Measurements from ENCODE around the gene TTLL1.

DNA sequence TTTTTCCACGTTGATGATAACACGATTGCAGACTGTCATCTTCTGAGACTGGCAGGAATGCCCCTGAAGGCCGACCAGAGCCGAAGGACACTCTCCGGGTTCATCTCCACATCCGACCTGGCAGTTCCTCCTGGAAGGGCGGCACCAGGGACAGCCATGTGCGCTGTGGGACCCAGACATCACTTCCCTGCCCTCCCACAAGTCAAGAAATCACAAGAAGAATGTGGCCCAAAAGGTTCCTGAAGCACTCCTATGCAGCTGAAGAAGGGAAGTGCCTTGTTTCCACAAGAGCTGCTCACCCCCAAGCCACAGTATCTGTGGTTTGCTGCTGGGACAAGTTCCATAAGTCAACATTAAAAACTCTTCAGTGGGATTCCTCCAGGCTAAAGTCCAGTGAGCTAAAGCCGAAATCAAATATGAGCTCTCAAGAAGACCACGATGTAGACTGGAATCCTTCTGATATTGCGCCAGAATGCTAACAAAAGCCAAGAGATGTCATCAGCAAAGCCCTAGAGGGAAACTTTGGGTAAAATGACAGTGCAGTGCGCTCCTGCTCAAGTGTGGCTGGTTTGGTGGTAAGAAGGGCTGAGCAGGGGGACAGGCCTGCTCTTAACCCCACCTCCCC is 95.4 kb downstream of the TTLL1 start:
- no peak for TF ChIP-seq CTCF (IDR thresholded peaks at IDR 0.05 in 2 of 3, conservative IDR thresholded peaks at IDR 0.05 in 1 of 3; ENCODE audit: insufficient read depth in 2 of 3, low read depth in 1 of 3, low read length in 3 of 3)
- TF ChIP-seq, protein P1, sequence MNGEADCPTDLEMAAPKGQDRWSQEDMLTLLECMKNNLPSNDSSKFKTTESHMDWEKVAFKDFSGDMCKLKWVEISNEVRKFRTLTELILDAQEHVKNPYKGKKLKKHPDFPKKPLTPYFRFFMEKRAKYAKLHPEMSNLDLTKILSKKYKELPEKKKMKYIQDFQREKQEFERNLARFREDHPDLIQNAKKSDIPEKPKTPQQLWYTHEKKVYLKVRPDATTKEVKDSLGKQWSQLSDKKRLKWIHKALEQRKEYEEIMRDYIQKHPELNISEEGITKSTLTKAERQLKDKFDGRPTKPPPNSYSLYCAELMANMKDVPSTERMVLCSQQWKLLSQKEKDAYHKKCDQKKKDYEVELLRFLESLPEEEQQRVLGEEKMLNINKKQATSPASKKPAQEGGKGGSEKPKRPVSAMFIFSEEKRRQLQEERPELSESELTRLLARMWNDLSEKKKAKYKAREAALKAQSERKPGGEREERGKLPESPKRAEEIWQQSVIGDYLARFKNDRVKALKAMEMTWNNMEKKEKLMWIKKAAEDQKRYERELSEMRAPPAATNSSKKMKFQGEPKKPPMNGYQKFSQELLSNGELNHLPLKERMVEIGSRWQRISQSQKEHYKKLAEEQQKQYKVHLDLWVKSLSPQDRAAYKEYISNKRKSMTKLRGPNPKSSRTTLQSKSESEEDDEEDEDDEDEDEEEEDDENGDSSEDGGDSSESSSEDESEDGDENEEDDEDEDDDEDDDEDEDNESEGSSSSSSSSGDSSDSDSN (IDR thresholded peaks at IDR 0.05; ENCODE audit: borderline replicate concordance in 1 of 2, low read depth in 2 of 2, low read length in 2 of 2) = no peak
- no peak for TF ChIP-seq ZZZ3 (IDR thresholded peaks at IDR 0.05)
- no peak for TF ChIP-seq E2F5 (CRISPR knock-in tag; IDR thresholded peaks at IDR 0.05)
- TF ChIP-seq HIVEP1 (CRISPR knock-in tag; IDR thresholded peaks at IDR 0.05) = no peak
- no peak for TF ChIP-seq ATF3 (IDR thresholded peaks at IDR 0.05)
- no peak for TF ChIP-seq ATF3 (CRISPR knock-in tag; conservative IDR thresholded peaks at IDR 0.05)
- TF ChIP-seq TRIM28 (IDR thresholded peaks at IDR 0.05) = no peak
- no peak for TF ChIP-seq JUNB (CRISPR knock-in tag; conservative IDR thresholded peaks at IDR 0.05)
- TF ChIP-seq, protein P2, sequence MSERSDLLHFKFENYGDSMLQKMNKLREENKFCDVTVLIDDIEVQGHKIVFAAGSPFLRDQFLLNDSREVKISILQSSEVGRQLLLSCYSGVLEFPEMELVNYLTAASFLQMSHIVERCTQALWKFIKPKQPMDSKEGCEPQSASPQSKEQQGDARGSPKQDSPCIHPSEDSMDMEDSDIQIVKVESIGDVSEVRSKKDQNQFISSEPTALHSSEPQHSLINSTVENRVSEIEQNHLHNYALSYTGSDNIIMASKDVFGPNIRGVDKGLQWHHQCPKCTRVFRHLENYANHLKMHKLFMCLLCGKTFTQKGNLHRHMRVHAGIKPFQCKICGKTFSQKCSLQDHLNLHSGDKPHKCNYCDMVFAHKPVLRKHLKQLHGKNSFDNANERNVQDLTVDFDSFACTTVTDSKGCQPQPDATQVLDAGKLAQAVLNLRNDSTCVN (CRISPR knock-in tag; IDR thresholded peaks at IDR 0.05) = no peak
- TF ChIP-seq SAP30 (IDR thresholded peaks at IDR 0.05; ENCODE audit: borderline replicate concordance, insufficient read depth, low read depth, low read length, poor library complexity, severe bottlenecking) = no peak
- TF ChIP-seq ZNF24 (IDR thresholded peaks at IDR 0.05) = no peak
- TF ChIP-seq SAFB2 (IDR thresholded peaks at IDR 0.05; ENCODE audit: borderline replicate concordance, low read depth, low read length, severe bottlenecking) = no peak
- TF ChIP-seq STAT5A (IDR thresholded peaks at IDR 0.05; ENCODE audit: borderline replicate concordance, low read length) = no peak
- TF ChIP-seq, protein P3, sequence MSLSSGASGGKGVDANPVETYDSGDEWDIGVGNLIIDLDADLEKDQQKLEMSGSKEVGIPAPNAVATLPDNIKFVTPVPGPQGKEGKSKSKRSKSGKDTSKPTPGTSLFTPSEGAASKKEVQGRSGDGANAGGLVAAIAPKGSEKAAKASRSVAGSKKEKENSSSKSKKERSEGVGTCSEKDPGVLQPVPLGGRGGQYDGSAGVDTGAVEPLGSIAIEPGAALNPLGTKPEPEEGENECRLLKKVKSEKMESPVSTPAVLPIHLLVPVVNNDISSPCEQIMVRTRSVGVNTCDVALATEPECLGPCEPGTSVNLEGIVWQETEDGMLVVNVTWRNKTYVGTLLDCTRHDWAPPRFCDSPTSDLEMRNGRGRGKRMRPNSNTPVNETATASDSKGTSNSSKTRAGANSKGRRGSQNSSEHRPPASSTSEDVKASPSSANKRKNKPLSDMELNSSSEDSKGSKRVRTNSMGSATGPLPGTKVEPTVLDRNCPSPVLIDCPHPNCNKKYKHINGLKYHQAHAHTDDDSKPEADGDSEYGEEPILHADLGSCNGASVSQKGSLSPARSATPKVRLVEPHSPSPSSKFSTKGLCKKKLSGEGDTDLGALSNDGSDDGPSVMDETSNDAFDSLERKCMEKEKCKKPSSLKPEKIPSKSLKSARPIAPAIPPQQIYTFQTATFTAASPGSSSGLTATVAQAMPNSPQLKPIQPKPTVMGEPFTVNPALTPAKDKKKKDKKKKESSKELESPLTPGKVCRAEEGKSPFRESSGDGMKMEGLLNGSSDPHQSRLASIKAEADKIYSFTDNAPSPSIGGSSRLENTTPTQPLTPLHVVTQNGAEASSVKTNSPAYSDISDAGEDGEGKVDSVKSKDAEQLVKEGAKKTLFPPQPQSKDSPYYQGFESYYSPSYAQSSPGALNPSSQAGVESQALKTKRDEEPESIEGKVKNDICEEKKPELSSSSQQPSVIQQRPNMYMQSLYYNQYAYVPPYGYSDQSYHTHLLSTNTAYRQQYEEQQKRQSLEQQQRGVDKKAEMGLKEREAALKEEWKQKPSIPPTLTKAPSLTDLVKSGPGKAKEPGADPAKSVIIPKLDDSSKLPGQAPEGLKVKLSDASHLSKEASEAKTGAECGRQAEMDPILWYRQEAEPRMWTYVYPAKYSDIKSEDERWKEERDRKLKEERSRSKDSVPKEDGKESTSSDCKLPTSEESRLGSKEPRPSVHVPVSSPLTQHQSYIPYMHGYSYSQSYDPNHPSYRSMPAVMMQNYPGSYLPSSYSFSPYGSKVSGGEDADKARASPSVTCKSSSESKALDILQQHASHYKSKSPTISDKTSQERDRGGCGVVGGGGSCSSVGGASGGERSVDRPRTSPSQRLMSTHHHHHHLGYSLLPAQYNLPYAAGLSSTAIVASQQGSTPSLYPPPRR (CRISPR knock-in tag; IDR thresholded peaks at IDR 0.05; ENCODE audit: borderline replicate concordance) = no peak

Measured in K562 (cell line).